ENCODE results near the gene MASP1. TPM values are rescaled to one million over a fixed set of nuclear protein-coding genes. Genes with fewer than 3 reads are reported as not detected.

MASP1 gene
- total RNA-seq, 2 donors from 2014 or later = not detected

DNA sequence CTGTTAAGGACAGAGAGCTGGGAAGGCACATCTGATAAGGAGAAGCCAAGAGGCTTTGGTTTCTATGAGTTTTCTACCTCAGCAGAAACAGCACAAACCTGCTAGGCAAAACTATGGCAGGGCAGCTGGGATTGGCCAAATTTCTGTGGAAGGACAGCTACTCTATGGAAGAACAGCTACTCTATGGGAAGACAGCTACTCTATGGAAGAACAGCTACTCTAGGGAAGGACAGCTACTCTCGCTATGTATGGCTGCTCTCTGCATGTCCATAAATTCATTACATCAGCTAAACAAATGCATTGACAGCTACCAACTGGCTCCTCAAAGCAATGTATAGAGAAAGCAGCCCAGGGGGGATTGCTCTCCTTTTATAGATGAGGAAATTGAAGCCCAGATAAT is 24.8 kb downstream of the MASP1 start:
- Mint-ChIP-seq H3K4me3 (no peak overlapping the region), H3K4me1 (ENCODE audit: low read depth in 2 of 2) (no peaks in the 10 kb centered on the region), H3K27ac (no peak overlapping the region), H3K9me3 (no peaks in the 10 kb centered on the region), H3K27me3 (peaks cover 23 to 52% of the 10 kb centered on the region in 2 donors), H3K36me3 (no peaks in the 10 kb centered on the region)
- ATAC-seq (no peak), DNase-seq (ENCODE audit: low spot score) (no peak)

DNA sequence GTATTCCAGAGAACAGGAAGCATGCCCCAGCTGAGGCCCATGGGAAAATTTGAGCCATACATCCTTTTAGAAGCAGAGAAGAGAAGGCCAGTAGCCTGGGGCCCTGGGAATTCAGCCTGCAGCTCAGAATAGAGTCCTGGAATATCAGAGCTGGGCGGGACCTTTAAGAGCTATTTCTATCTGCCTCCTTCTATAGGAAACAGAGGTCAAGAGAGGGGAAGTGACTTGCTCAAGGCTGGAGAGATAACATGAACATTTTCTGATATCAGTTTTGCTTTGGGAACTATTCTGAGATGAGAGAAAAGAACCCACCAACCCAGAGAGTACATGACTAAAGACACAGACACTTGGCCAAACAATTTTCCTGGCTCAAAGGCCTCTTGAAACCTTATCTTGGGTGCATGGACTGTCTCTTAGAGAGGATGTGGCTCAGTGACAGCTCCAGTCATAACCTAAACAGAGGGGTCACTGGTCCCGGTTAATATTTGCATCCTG is 26.0 kb downstream of the MASP1 start:
- Mint-ChIP-seq H3K27ac (no peak overlapping the region), H3K4me1 (ENCODE audit: low read depth in 2 of 2) (no peaks in the 10 kb centered on the region), H3K27me3 (peaks cover 23 to 53% of the 10 kb centered on the region in 2 donors), H3K36me3 (no peaks in the 10 kb centered on the region), H3K4me3 (no peak overlapping the region), H3K9me3 (no peaks in the 10 kb centered on the region)
- ATAC-seq (no peak), DNase-seq (ENCODE audit: low spot score) (no peak)

DNA sequence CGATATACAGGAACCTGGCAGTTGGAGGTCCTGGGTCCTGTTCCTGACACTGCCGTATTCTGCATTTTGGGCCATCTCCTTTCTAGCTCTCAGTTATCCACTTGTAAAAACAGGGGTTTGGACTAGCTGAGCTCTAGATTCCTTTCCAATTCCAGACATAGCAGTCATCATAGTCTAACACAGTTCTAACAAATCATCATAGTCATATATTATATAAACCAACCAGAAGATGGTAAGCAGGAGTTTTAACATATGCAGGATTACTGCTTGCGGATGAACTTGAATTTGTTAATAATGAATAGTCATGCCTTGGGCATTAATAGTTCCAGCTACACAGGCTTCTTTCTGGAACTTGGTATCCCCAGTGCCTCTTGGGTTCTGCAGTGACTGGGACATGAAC is 26.6 kb downstream of the MASP1 start:
- Mint-ChIP-seq H3K4me3 (no peak overlapping the region), H3K27ac (no peak overlapping the region), H3K9me3 (no peaks in the 10 kb centered on the region), H3K4me1 (ENCODE audit: low read depth in 2 of 2) (no peaks in the 10 kb centered on the region), H3K36me3 (no peaks in the 10 kb centered on the region), H3K27me3 (peaks cover 18 to 54% of the 10 kb centered on the region in 2 donors)
- DNase-seq (ENCODE audit: low spot score) (no peak), ATAC-seq (no peak)

DNA sequence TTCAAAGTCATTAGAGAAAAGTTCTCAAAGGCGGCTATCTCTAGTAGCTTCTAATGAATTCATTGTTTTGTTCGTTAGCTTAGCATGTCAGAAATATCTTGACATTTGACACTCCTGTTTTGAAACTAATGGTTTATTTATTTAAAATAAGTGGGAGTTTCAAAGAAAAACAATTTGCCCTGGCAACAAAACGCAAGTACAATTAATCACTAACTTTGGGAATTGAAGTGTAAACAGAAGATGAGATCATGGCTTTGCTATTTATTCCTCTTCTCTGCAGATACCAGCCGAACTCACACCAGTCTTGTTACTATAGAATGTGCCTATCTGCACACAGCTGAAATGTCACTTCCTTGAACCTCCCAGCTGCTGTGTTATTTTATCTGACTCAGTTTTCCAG is 27.5 kb downstream of the MASP1 start:
- Mint-ChIP-seq H3K4me1 (ENCODE audit: low read depth in 2 of 2) (no peaks in the 10 kb centered on the region), H3K27ac (no peak overlapping the region), H3K36me3 (no peaks in the 10 kb centered on the region), H3K4me3 (no peak overlapping the region), H3K27me3 (peaks cover 18 to 59% of the 10 kb centered on the region in 2 donors), H3K9me3 (no peaks in the 10 kb centered on the region)
- no peak for ATAC-seq
- DNase-seq (ENCODE audit: low spot score) = no peak

DNA sequence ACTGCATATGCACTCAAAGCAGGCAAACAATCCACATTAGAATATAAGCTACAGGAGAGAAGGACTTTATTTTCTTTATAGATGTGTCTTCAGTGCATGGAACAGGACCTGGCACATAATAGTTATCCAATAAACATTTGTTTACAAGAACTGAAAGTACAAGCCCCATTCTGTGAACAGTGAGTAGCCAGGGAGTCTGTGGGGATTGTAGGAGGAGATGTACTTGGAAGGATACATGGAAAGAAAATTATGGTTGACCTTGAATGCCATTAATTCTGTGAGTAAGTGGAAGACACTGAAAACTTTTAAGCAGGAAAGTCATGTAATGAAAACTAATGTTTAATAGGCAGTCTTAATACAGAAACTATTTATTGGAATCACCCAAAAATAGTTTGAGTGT is 28.3 kb downstream of the MASP1 start:
- H3K27me3 Mint-ChIP-seq = peaks cover 24 to 66% of the 10 kb centered on the region in 2 donors
- no peak overlapping the region for H3K4me3 Mint-ChIP-seq
- DNase-seq (ENCODE audit: low spot score) (no peak), ATAC-seq (no peak)
- H3K36me3 Mint-ChIP-seq = no peaks in the 10 kb centered on the region
- no peak overlapping the region for H3K27ac Mint-ChIP-seq
- no peaks in the 10 kb centered on the region for H3K4me1 Mint-ChIP-seq (ENCODE audit: low read depth in 2 of 2)
- H3K9me3 Mint-ChIP-seq = no peaks in the 10 kb centered on the region

DNA sequence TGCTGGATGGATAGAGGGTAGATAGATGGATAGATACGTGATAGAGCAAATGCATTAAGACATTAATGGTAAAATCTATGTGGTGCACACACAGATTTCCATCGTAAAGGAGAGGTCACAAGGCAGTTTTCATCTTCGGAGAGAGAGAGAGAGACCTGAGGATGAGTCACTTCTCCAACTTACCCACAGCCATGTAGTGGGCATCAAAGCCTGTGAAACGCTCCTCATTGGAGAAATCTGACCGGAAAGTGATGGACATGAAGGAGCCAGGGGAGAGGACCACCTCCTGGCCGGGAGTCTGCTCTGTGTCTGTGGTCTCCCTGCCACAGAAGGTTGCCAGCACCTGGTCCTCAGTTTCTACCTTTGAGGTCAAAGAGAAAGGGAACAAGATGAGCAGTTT is 29.2 kb downstream of the MASP1 start:
- Mint-ChIP-seq H3K27ac (no peak overlapping the region), H3K4me3 (no peak overlapping the region), H3K9me3 (no peaks in the 10 kb centered on the region), H3K27me3 (peaks cover 21 to 59% of the 10 kb centered on the region in 2 donors), H3K36me3 (no peaks in the 10 kb centered on the region), H3K4me1 (ENCODE audit: low read depth in 2 of 2) (no peaks in the 10 kb centered on the region)
- ATAC-seq (no peak), DNase-seq (ENCODE audit: low spot score) (no peak)

DNA sequence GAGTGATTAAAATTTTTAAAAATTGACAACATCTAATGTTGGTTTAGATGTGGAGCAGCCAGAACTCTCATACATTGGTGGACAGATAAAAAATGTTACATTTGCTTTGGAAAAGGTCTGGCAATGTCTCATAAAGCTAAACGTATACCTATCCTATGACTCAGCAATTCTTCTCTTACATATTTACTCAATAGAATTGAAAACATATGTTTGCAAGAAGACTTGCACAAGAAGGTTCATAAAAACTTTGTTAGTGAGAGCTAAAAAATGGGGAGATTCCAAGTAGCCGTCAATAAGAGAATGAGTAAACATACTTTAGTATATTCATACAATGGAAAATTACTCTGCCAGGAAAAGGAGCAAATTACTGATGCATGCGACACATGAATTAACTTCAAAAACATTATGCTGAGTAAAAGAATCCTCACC is 30.0 kb downstream of the MASP1 start:
- DNase-seq (ENCODE audit: low spot score) (no peak), ATAC-seq (no peak)
- Mint-ChIP-seq H3K4me3 (no peak overlapping the region), H3K36me3 (no peaks in the 10 kb centered on the region), H3K4me1 (ENCODE audit: low read depth in 2 of 2) (no peaks in the 10 kb centered on the region), H3K9me3 (no peaks in the 10 kb centered on the region), H3K27ac (no peak overlapping the region), H3K27me3 (peaks cover 21 to 58% of the 10 kb centered on the region in 2 donors)

DNA sequence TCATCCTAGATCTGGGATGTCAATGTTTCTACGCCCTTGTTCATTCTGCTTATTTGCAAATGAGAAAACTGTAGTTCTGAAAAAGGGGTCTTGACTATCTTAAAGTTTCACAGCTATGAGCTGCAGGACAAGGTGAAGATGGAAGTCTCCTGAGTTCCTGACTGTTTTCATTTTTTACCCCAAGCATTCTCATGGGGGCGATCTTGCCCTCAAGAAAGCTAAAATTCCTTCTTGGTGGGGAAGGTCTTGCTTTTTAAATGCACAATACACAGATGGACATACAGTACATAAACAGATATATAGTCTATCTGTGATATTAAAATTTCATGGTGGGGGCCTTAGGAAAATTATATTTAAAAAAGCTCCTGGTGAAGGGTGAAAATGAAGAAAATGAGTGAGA is 32.4 kb downstream of the MASP1 start:
- Mint-ChIP-seq H3K4me1 (ENCODE audit: low read depth in 2 of 2) (no peaks in the 10 kb centered on the region), H3K4me3 (no peak overlapping the region), H3K36me3 (no peaks in the 10 kb centered on the region), H3K9me3 (no peaks in the 10 kb centered on the region), H3K27me3 (peaks cover 24 to 51% of the 10 kb centered on the region in 2 donors), H3K27ac (no peak overlapping the region)
- DNase-seq (ENCODE audit: low spot score) = no peak
- no peak for ATAC-seq

DNA sequence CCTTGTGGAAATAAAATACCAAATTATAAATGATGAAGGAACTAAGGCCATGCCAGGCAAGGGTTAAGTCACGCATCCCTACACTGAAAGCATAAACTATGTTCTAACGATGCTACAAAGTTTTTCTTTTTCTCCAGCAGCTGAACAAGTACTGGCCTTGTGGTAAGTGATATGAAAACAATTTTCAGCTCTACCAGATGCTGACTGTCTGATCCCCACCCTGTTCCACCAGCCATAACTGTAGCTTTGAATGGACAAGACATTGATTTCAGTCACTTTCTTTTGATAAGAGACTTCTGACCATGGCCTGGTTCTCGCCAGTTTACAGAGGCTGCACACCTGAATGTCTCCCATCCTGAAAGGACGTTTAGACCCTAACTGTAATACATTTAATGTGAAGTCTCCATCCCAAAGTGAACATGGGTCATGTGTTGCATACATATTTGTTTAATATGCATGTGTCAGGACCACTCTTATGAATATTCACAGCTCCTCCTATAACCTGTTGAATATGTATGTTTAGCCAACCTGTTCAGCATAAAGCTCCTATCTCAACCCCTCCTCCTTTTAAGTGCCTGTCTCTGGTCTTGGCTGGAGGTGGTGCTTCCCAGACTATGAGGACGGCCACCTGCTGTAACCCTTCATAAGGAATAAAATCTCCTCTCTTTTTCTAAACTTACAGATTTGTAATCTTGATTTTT is 33.4 kb downstream of the MASP1 start:
- H3K9me3 Mint-ChIP-seq = no peaks in the 10 kb centered on the region
- H3K27ac Mint-ChIP-seq = no peak overlapping the region
- H3K4me1 Mint-ChIP-seq (ENCODE audit: low read depth in 2 of 2) = no peaks in the 10 kb centered on the region
- no peak overlapping the region for H3K4me3 Mint-ChIP-seq
- H3K27me3 Mint-ChIP-seq = peaks cover 23 to 49% of the 10 kb centered on the region in 2 donors
- DNase-seq (ENCODE audit: low spot score) (no peak), ATAC-seq (no peak)
- no peaks in the 10 kb centered on the region for H3K36me3 Mint-ChIP-seq

DNA sequence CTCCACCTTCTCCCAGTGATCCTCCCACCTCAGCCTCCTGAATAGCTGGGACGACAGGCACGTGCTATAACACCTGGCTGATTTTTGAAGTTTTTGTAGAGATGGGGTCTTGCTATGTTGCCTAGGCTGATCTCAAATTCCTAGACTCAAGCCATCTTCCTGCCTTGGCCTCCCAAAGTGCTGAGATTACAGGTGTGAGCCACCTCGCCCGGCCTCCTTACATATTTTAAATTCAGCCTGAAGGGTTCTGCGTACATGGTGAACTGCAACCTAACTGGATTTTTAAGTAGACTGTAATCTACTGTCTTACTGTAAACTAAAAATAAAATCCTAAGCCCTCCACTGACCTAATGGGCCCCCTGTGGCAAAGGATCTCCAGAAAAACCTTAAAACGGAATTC is 34.1 kb downstream of the MASP1 start:
- Mint-ChIP-seq H3K4me1 (ENCODE audit: low read depth in 2 of 2) (no peaks in the 10 kb centered on the region), H3K9me3 (no peaks in the 10 kb centered on the region), H3K27me3 (peaks cover 20 to 46% of the 10 kb centered on the region in 2 donors), H3K4me3 (no peak overlapping the region), H3K27ac (no peak overlapping the region), H3K36me3 (no peaks in the 10 kb centered on the region)
- DNase-seq (ENCODE audit: low spot score) (no peak), ATAC-seq (no peak)

DNA sequence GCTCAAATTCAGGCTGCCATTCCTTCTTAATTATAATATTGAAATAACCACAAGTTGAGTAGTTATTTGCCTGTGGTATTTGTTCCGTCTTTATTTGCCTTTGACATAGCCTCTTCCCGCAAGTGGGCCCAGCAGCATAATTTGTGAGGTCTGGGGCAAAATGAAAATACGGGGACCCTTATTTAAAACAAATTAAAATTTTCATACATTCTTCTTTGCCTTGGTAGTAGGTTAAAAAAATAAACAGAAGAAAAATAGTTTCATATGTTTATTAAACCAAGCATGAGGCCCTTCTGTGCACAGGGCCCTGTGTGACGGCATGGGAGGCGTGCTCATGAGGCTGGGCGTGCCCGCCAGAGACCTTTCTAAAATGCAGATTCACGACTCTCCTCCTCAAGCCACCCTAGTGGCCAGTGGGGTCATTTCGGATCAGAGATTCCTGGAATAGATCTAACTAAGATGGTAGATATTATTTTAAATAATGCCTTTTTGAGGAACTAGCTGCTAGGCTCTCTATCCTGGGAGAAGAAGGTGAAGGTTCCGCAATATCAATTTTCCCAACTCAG is 35.4 kb downstream of the MASP1 start:
- H3K27me3 Mint-ChIP-seq = peaks cover 19 to 36% of the 10 kb centered on the region in 2 donors
- ATAC-seq (no peak), DNase-seq (ENCODE audit: low spot score) (no peak)
- no peak overlapping the region for H3K27ac Mint-ChIP-seq
- no peaks in the 10 kb centered on the region for H3K36me3 Mint-ChIP-seq
- no peaks in the 10 kb centered on the region for H3K9me3 Mint-ChIP-seq
- H3K4me3 Mint-ChIP-seq = no peak overlapping the region
- H3K4me1 Mint-ChIP-seq (ENCODE audit: low read depth in 2 of 2) = no peaks in the 10 kb centered on the region

DNA sequence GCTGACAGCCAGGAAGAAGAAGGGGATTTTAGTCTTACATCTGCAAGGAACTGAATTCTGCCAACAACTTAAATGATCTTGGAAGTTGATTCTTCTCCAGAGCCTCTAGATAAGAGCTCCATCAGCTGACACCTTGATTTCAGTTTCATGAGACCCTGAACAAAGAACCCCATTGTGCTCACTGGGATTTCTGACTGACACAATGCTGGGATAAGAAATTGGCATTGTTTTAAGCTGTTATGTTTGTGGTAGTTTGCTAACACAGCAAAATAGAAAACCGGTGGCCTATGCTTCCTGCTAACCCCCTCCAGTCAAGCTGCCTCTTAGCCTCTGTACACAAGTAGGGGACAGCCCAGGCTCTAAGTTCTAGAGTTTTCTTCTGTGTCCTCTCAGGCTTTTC is 36.2 kb downstream of the MASP1 start:
- no peaks in the 10 kb centered on the region for H3K9me3 Mint-ChIP-seq
- ATAC-seq (no peak), DNase-seq (ENCODE audit: low spot score) (no peak)
- H3K4me1 Mint-ChIP-seq (ENCODE audit: low read depth in 2 of 2) = no peaks in the 10 kb centered on the region
- H3K27ac Mint-ChIP-seq = no peak overlapping the region
- no peaks in the 10 kb centered on the region for H3K36me3 Mint-ChIP-seq
- no peak overlapping the region for H3K4me3 Mint-ChIP-seq
- peaks cover 19 to 31% of the 10 kb centered on the region in 2 donors for H3K27me3 Mint-ChIP-seq

DNA sequence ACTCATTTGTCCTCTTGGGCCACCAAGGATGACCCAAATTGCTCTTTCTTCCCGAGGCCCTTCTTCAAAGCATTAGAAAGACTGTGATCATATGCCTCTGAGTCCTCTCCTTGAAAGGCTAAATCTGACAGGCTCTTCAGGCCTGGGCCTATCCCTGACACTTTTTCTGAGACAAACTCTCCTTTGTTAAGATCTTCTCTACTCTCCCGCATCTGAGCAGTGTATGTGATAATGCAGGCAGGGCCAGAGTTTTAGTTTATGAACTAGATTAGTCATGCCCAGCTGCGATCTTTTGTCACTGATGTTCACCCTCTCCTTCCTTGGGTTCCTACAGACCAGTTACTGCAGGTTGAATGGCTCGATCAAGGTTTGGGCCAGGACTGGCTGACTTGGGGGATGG is 39.2 kb downstream of the MASP1 start:
- H3K27me3 Mint-ChIP-seq = peaks cover 24 to 38% of the 10 kb centered on the region in 2 donors
- no peak for ATAC-seq
- no peak for DNase-seq (ENCODE audit: low spot score)
- H3K4me1 Mint-ChIP-seq (ENCODE audit: low read depth in 2 of 2) = no peaks in the 10 kb centered on the region
- H3K36me3 Mint-ChIP-seq = no peaks in the 10 kb centered on the region
- H3K27ac Mint-ChIP-seq = no peak overlapping the region
- H3K9me3 Mint-ChIP-seq = no peaks in the 10 kb centered on the region
- no peak overlapping the region for H3K4me3 Mint-ChIP-seq

DNA sequence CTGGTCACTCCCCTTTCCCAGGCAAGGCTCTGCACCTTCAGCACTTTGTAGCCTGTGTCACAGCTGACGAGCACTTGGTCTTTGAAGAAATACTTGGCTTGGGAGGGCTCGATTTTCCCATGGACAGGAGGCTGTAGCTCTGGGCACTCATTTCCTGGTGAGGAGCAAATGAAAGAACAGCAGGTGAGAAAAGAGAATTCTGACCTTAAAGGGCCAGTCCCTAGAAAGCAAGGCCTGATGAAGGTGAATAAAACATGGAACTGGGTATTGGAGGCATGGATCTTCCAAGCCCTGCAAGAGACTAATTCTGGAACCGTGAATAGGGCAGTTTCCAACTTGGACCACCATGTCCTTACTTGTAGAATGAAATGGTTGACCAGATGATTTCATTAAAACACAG is 39.9 kb downstream of the MASP1 start:
- ATAC-seq (no peak), DNase-seq (ENCODE audit: low spot score) (no peak)
- H3K27ac Mint-ChIP-seq = no peak overlapping the region
- peaks cover 27 to 42% of the 10 kb centered on the region in 2 donors for H3K27me3 Mint-ChIP-seq
- no peaks in the 10 kb centered on the region for H3K4me1 Mint-ChIP-seq (ENCODE audit: low read depth in 2 of 2)
- no peak overlapping the region for H3K4me3 Mint-ChIP-seq
- H3K9me3 Mint-ChIP-seq = no peaks in the 10 kb centered on the region
- H3K36me3 Mint-ChIP-seq = no peaks in the 10 kb centered on the region
